H1 (cell line): ENCODE measurements around the gene SAPCD1. TPM values are rescaled to one million over a fixed set of nuclear protein-coding genes. Genes with fewer than 3 reads are reported as not detected.

ENCODE experiments used
- CTCF ChIA-PET: fragments of 300-600 bp; sonication (Branson Sonifier 250); formaldehyde crosslinking; loops from one replicate; lab custom pipeline; 2021; ENCODE audit not compliant: partially characterized antibody; lab: Charles Lee
- POLR2A ChIA-PET: fragments of 300-600 bp; sonication (Branson Sonifier 250); formaldehyde crosslinking; loops from one replicate; lab custom pipeline; 2021; ENCODE audit warnings: inconsistent platforms; ENCODE audit not compliant: partially characterized antibody; lab: Charles Lee
- DNase-seq, 2 experiments: peaks; one replicate each; pipeline versions ENCODE4 v3.0.0 to v3.0.0-alpha.2; 2010 to 2022; ENCODE audit warnings: low spot score in 2 of 2, low read depth in 1 of 2, mixed read lengths in 1 of 2
- FAIRE-seq: peaks from 2 replicates; lab custom pipeline; 2011; peaks lifted over from hg19 to GRCh38; lab: Jason Lieb, UNC
- H2AFZ ChIP-seq: 2 replicates; pipeline ENCODE4 v1.8.1; 2012; ENCODE audit warnings: low read length, inconsistent platforms
- H2AK5ac ChIP-seq: 2 replicates; pipeline ENCODE4 v1.6.1; 2013; ENCODE audit warnings: low read depth, low read length
- H2BK120ac ChIP-seq: replicated peaks from 2 replicates; pipeline ENCODE3; 2013; ENCODE audit warnings: low read depth, low read length, inconsistent platforms
- H2BK12ac ChIP-seq: 2 replicates; pipeline ENCODE4 v1.6.1; 2013; ENCODE audit warnings: low read depth, low read length
- H2BK15ac ChIP-seq: 2 replicates; pipeline ENCODE4 v1.6.1; 2013; ENCODE audit warnings: low read length
- H2BK20ac ChIP-seq: 2 replicates; pipeline ENCODE4 v1.6.1; 2013; ENCODE audit warnings: low read length
- H2BK5ac ChIP-seq: 2 replicates; pipeline ENCODE4 v1.6.1; 2013; ENCODE audit warnings: low read depth, low read length
- H3K14ac ChIP-seq: 2 replicates; pipeline ENCODE4 v1.6.1; 2013; ENCODE audit warnings: inconsistent platforms; ENCODE audit not compliant: insufficient read length
- H3K18ac ChIP-seq: 2 replicates; pipeline ENCODE4 v1.6.1; 2013; ENCODE audit warnings: low read length; ENCODE audit errors: extremely low read depth
- H3K23ac ChIP-seq: 2 replicates; pipeline ENCODE4 v1.6.1; 2013; ENCODE audit warnings: inconsistent platforms; ENCODE audit not compliant: insufficient read length
- H3K23me2 ChIP-seq: 2 replicates; pipeline ENCODE4 v1.6.1; 2013; ENCODE audit warnings: low read depth, low read length
- H3K27ac ChIP-seq: 2 replicates; pipeline ENCODE4 v1.6.1; 2011; ENCODE audit warnings: low read depth, low read length, inconsistent platforms
- H3K27me3 ChIP-seq, 4 experiments: replicated peaks in 1 of 4; 1 replicate in 1 of 4; 2 replicates in 3 of 4; pipeline versions ENCODE4 v1.6.1 to v1.8.1; 2011 to 2013; ENCODE audit warnings: low read length in 3 of 4, mild to moderate bottlenecking in 3 of 4, inconsistent platforms in 2 of 4, mixed read lengths in 2 of 4, moderate library complexity in 1 of 4; ENCODE audit not compliant: control insufficient read depth in 3 of 4, insufficient read depth in 3 of 4; ENCODE audit errors: extremely low read depth in 1 of 4
- H3K36me3 ChIP-seq, 4 experiments: 2 replicates each; pipeline versions ENCODE4 v1.6.1 to v1.8.1; 2011 to 2013; ENCODE audit warnings: mild to moderate bottlenecking in 4 of 4, low read length in 3 of 4, moderate library complexity in 2 of 4, control low read depth in 1 of 4, inconsistent platforms in 1 of 4; ENCODE audit not compliant: insufficient read depth in 4 of 4, control insufficient read depth in 2 of 4
- H3K4ac ChIP-seq: replicated peaks from 2 replicates; pipeline ENCODE3; 2013; ENCODE audit warnings: low read length, low read depth, mixed read lengths, inconsistent platforms; ENCODE audit not compliant: insufficient read length
- H3K4me1 ChIP-seq, 4 experiments: replicated peaks in 1 of 4; 1 replicate in 1 of 4; 2 replicates in 3 of 4; pipeline versions ENCODE4 v1.6.1 to v1.8.1; 2011 to 2013; ENCODE audit warnings: low read length in 3 of 4, inconsistent platforms in 2 of 4, mixed read lengths in 1 of 4; ENCODE audit not compliant: insufficient read depth in 4 of 4, control insufficient read depth in 3 of 4
- H3K4me2 ChIP-seq, 2 experiments: 2 replicates each; pipeline versions ENCODE4 v1.6.1 to v1.8.1; 2011 to 2013; ENCODE audit warnings: low read depth in 2 of 2, low read length in 2 of 2, control low read depth in 1 of 2, inconsistent platforms in 1 of 2, mild to moderate bottlenecking in 1 of 2; ENCODE audit not compliant: insufficient read depth in 1 of 2
- H3K4me3 ChIP-seq, 4 experiments: fragments of 200-600, 300-600 bp in 1 of 4; sonication (generic), shearing (Covaris generic), sonication (Bioruptor Twin) in 1 of 4; 2 replicates each; pipeline versions ENCODE4 v1.5.1 to v1.8.1; 2011 to 2016; ENCODE audit warnings: low read length in 4 of 4, low read depth in 3 of 4, control low read depth in 2 of 4, inconsistent platforms in 2 of 4, mild to moderate bottlenecking in 2 of 4, mixed read lengths in 1 of 4, moderate library complexity in 1 of 4; ENCODE audit not compliant: insufficient read depth in 2 of 4; ENCODE audit errors: extremely low read depth in 1 of 4
- H3K56ac ChIP-seq: replicated peaks from 2 replicates; pipeline ENCODE3; 2013; ENCODE audit warnings: low read depth, mild to moderate bottlenecking, mixed read lengths, low read length, inconsistent platforms; ENCODE audit not compliant: insufficient read length
- H3K79me1 ChIP-seq: 2 replicates; pipeline ENCODE4 v1.6.1; 2013; ENCODE audit warnings: low read depth, low read length, control low read depth
- H3K79me2 ChIP-seq, 2 experiments: 2 replicates each; pipeline versions ENCODE4 v1.6.1 to v1.8.1; 2012 to 2013; ENCODE audit warnings: low read length in 2 of 2, mild to moderate bottlenecking in 2 of 2, inconsistent platforms in 1 of 2; ENCODE audit not compliant: insufficient read depth in 2 of 2, control insufficient read depth in 1 of 2
- H3K9ac ChIP-seq, 4 experiments: replicated peaks in 1 of 4; 1 replicate in 1 of 4; 2 replicates in 3 of 4; pipeline versions ENCODE4 v1.6.1 to v1.8.1; 2011 to 2013; ENCODE audit warnings: low read depth in 3 of 4, low read length in 3 of 4, control low read depth in 2 of 4, mild to moderate bottlenecking in 2 of 4, moderate library complexity in 2 of 4, inconsistent platforms in 1 of 4; ENCODE audit errors: extremely low read depth in 1 of 4
- H3K9me3 ChIP-seq, 2 experiments: 2 replicates each; pipeline versions ENCODE4 v1.6.1 to v1.8.1; 2012 to 2013; ENCODE audit warnings: mild to moderate bottlenecking in 2 of 2, moderate library complexity in 2 of 2, control low read depth in 1 of 2, inconsistent platforms in 1 of 2, low read depth in 1 of 2, low read length in 1 of 2, mixed read lengths in 1 of 2; ENCODE audit not compliant: insufficient read depth in 2 of 2
- H4K20me1 ChIP-seq, 2 experiments: replicated peaks in 1 of 2; 2 replicates each; pipeline versions ENCODE3 to v1.8.1; 2011 to 2013; ENCODE audit warnings: inconsistent platforms in 2 of 2, low read length in 2 of 2, mild to moderate bottlenecking in 1 of 2; ENCODE audit not compliant: insufficient read depth in 2 of 2, control insufficient read depth in 1 of 2
- H4K5ac ChIP-seq: 2 replicates; pipeline ENCODE4 v1.6.1; 2013; ENCODE audit warnings: low read length, low read depth, mixed read lengths, inconsistent platforms; ENCODE audit not compliant: insufficient read length
- H4K8ac ChIP-seq: 2 replicates; pipeline ENCODE4 v1.8.0; 2013; ENCODE audit warnings: mild to moderate bottlenecking, moderate library complexity, low read length, inconsistent platforms; ENCODE audit not compliant: insufficient read depth; ENCODE audit errors: extremely low read depth
- H4K91ac ChIP-seq: replicated peaks from 2 replicates; pipeline ENCODE3; 2013; ENCODE audit warnings: low read length, mixed read lengths, inconsistent platforms; ENCODE audit not compliant: insufficient read length
- ATF2 ChIP-seq: IDR thresholded peaks from 2 replicates; pipeline ENCODE4 v1.6.1; 2012; ENCODE audit warnings: low read length, inconsistent platforms
- BCL11A ChIP-seq, 2 experiments: IDR thresholded peaks; one replicate each; pipeline ENCODE4 v1.6.1; 2011; ENCODE audit warnings: low read depth in 2 of 2, low read length in 2 of 2, mild to moderate bottlenecking in 2 of 2
- EP300 ChIP-seq, 2 experiments: IDR thresholded peaks; 1 replicate in 1 of 2; 2 replicates in 1 of 2; pipeline ENCODE4 v1.6.1; 2011 to 2012; ENCODE audit warnings: low read depth in 2 of 2, low read length in 2 of 2, mild to moderate bottlenecking in 2 of 2, borderline replicate concordance in 1 of 2, inconsistent platforms in 1 of 2, moderate library complexity in 1 of 2
- GTF2F1 ChIP-seq: IDR thresholded peaks from 2 replicates; pipeline ENCODE4 v1.6.1; 2012; ENCODE audit warnings: low read depth, low read length, improper control_type of control experiment, borderline replicate concordance
- RFX5 ChIP-seq: IDR thresholded peaks from 2 replicates; pipeline ENCODE4 v1.6.1; 2011; ENCODE audit warnings: low read depth, low read length, improper control_type of control experiment, borderline replicate concordance
- SP4 ChIP-seq: IDR thresholded peaks from 2 replicates; pipeline ENCODE4 v1.6.1; 2012; ENCODE audit warnings: low read length, inconsistent platforms
- SRF ChIP-seq: IDR thresholded peaks from 2 replicates; pipeline ENCODE4 v1.6.1; 2011; ENCODE audit warnings: mild to moderate bottlenecking, low read depth, low read length, moderate library complexity
- TAF1 ChIP-seq: IDR thresholded peaks from 2 replicates; pipeline ENCODE4 v1.6.1; 2011; ENCODE audit warnings: mild to moderate bottlenecking, low read depth, low read length
- WGBS, 2 experiments: shearing (Covaris generic) in 1 of 2; methylation state at CpG; one replicate each; pipeline versions ENCODE4 v1.1.6 to v1.1.7; 2013 to 2015; ENCODE audit warnings: low lambda C conversion rate in 2 of 2, mixed read lengths in 2 of 2, inconsistent platforms in 1 of 2, low coverage in 1 of 2, missing lambda C conversion rate in 1 of 2; ENCODE audit not compliant: insufficient replicate concordance in 2 of 2, insufficient coverage in 1 of 2, insufficient read length in 1 of 2; ENCODE audit errors: extremely low coverage in 1 of 2, missing lambda C conversion rate in 1 of 2; 5-methylcytosine and 5-hydroxymethylcytosine counted together
- polyA plus RNA-seq, 7 experiments: library from polyadenylated mRNA; depleted of rRNA in 3 of 7; stranded (reverse) in 5 of 7; unstranded in 2 of 7; fragments of >200 nt in 5 of 7; fragments of 200-250 nt in 2 of 7; gene quantifications; 1 replicate in 5 of 7; 2 replicates in 1 of 7; 4 replicates in 1 of 7; pipeline versions ENCODE4 v1.2.1 to v1.2.3, GENCODE V29; 2011 to 2013; ENCODE audit warnings: missing spikeins in 2 of 7, mixed read lengths in 2 of 7
- total RNA-seq: library from RNA; stranded (reverse); fragmentation: NEBNext Ultra II Directional; extraction: Animal tissue kit (Norgen Biotek cat#: 25700); gene quantifications from 2 replicates; pipeline ENCODE4 v1.2.1, GENCODE V29; 2021

The SAPCD1 gene
- total and polyA plus RNA-seq, 2 of the 8 experiments (the other 6 are each of a cell fraction or from before 2014, with no cell fraction given) = 3.1 to 5.9 TPM

GRCh38 chr6:31795616-31796298 is 33.3 kb downstream of the SAPCD1 start, which contains the start of gene VARS1:
TSS of gene VARS1 (minus strand) at chr6:31795752. CDS start at chr6:31795217, 535 bp downstream.
- Histone ChIP-seq H3K36me3 (peaks cover 2 to 28% (median 12%) of the 10 kb centered on the region in 4 experiments; a peak in 6 of 8 replicates), H3K4me1 (peaks cover 0 to 2% (median under 1%) of the 10 kb centered on the region in 4 experiments; a peak in 3 of 7 replicates), H3K14ac (no peak within 1 kb of the TSS), H3K4ac (peak within 1 kb of the TSS; percentile 78), H3K79me2 (peaks cover 0 to 19% of the 10 kb centered on the region in 2 experiments; a peak in 2 of 4 replicates), H2BK20ac (no peak within 1 kb of the TSS), H4K5ac (peak within 1 kb of the TSS; percentile 98), H4K8ac (peak within 1 kb of the TSS; percentile 99), H3K23me2 (peaks cover 5% of the 10 kb centered on the region; the same call in 1 of the 2 replicates), H3K18ac (peak within 1 kb of the TSS; percentile 99), H2AK5ac (no peak within 1 kb of the TSS), H3K9me3 (no peaks in the 10 kb centered on the region), H3K4me3 (peak within 1 kb of the TSS; percentile 82 to 95 (median 90)), H3K9ac (peak within 1 kb of the TSS; percentile 77 to 99 (median 95)), H4K91ac (peak within 1 kb of the TSS; percentile 99), H3K79me1 (peaks cover 3% of the 10 kb centered on the region; the same call in 1 of the 2 replicates), H3K27ac (peak within 1 kb of the TSS; percentile 99), H3K27me3 (no peaks in the 10 kb centered on the region), H2BK12ac (no peak within 1 kb of the TSS), H3K4me2 (peak within 1 kb of the TSS; percentile 89 to 94), H3K56ac (peak within 1 kb of the TSS; percentile 86), H2BK15ac (peak within 1 kb of the TSS; percentile 99; the same call in 1 of the 2 replicates), H2AFZ (no peak within 1 kb of the TSS), H2BK5ac (peak within 1 kb of the TSS; percentile 73), H2BK120ac (peak within 1 kb of the TSS; percentile 75), H4K20me1 (peaks cover 1 to 6% of the 10 kb centered on the region in 2 experiments), H3K23ac (no peak within 1 kb of the TSS)
- ChIA-PET CTCF (interaction anchor here (0.5 to 5.9 kb wide), 25 partner anchors 9 to 157 kb away, joined by 3 to 28 read pairs (median 3); partner anchors contain the start of genes HSPA1A, HSPA1B, HSPA1L and LSM2), POLR2A (interaction anchor here (0.6 to 7.6 kb wide), 40 partner anchors 9 to 255 kb away, joined by 3 to 81 read pairs (median 4); partner anchors contain the start of genes ABHD16A, BAG6, DXO and EHMT2)
- 4% methylated on average over 56 of the region's 75 CpGs; no CpG with 5 or more reads in 1 of the 2 experiments for WGBS, 2 experiments
- peak in 1 of 2 experiments; percentile 96 for DNase-seq
- FAIRE-seq = no peak
- TF ChIP-seq GTF2F1 = peak; percentile 66; the same call in 1 of the 2 replicates
- TF ChIP-seq RFX5 = no peak; the same call in 1 of the 2 replicates
- 0 out of 2 replicates have a peak, but pooled peaks have one; percentile 26 for TF ChIP-seq ATF2
- 0 out of 2 replicates have a peak, but pooled peaks have one; percentile 0 for TF ChIP-seq SRF
- peak in 1 of 2 experiments; percentile 44; a peak in 1 of 3 replicates for TF ChIP-seq EP300 (IDR thresholded peaks at IDR 0.05; ENCODE audit: borderline replicate concordance in 1 of 2, low read depth in 2 of 2, low read length in 2 of 2)
- TF ChIP-seq SP4 = peak; percentile 97
- TF ChIP-seq TAF1 = peak; percentile 31; the same call in 1 of the 2 replicates
- TF ChIP-seq BCL11A (IDR thresholded peaks at IDR 0.05; ENCODE audit: low read depth in 2 of 2, low read length in 2 of 2) = no peak
